HepG2 (cell line): ENCODE measurements around the gene KDELR3. TPM values are rescaled to one million over a fixed set of nuclear protein-coding genes. Genes with fewer than 3 reads are reported as not detected.

Experiments
- ETV5 ChIP-seq: IDR thresholded peaks from 2 replicates; pipeline ENCODE4 v1.6.1; 2018; ENCODE audit warnings: missing biosample characterization, missing genetic modification reagents, inconsistent platforms, borderline replicate concordance
- MTA1 ChIP-seq: sonication (generic); formaldehyde crosslinking; IDR thresholded peaks from 2 replicates; pipeline ENCODE4 v1.4.0; 2020; ENCODE audit warnings: missing genetic modification reagents, mild to moderate bottlenecking, borderline replicate concordance
- PATZ1 ChIP-seq: sonication (generic); formaldehyde crosslinking; IDR thresholded peaks from 2 replicates; pipeline ENCODE4 v1.4.0; 2020; ENCODE audit warnings: missing genetic modification reagents
- PRDM15 ChIP-seq: sonication (generic); formaldehyde crosslinking; IDR thresholded peaks from 2 replicates; pipeline ENCODE4 v1.4.0; 2020; ENCODE audit warnings: missing genetic modification reagents
- REST ChIP-seq, 2 experiments: IDR thresholded peaks; 2 replicates each; pipeline ENCODE4 v1.6.1; 2011 to 2012; ENCODE audit warnings: low read length in 2 of 2, borderline replicate concordance in 1 of 2, low read depth in 1 of 2, mild to moderate bottlenecking in 1 of 2, moderate library complexity in 1 of 2
- RFXAP ChIP-seq: sonication (generic); formaldehyde crosslinking; IDR thresholded peaks from 2 replicates; pipeline ENCODE4 v1.4.0; 2020; ENCODE audit warnings: missing genetic modification reagents, borderline replicate concordance
- ZNF138 ChIP-seq: sonication (generic); formaldehyde crosslinking; IDR thresholded peaks from 2 replicates; pipeline ENCODE4 v1.5.0; 2020; ENCODE audit warnings: mild to moderate bottlenecking, low read depth, missing genetic modification reagents
- ZNF253 ChIP-seq: sonication (generic); formaldehyde crosslinking; IDR thresholded peaks from 2 replicates; pipeline ENCODE4 v1.8.0; 2022; ENCODE audit warnings: mild to moderate bottlenecking, missing genetic modification reagents, borderline replicate concordance
- ZNF263 ChIP-seq: sonication (generic); formaldehyde crosslinking; IDR thresholded peaks from 2 replicates; pipeline ENCODE4 v1.4.0; 2020; ENCODE audit warnings: missing genetic modification reagents
- ZNF556 ChIP-seq: sonication (generic); formaldehyde crosslinking; IDR thresholded peaks from 2 replicates; pipeline ENCODE4 v1.4.0; 2020; ENCODE audit warnings: mild to moderate bottlenecking, missing genetic modification reagents, borderline replicate concordance
- ZNF770 ChIP-seq: sonication (generic); formaldehyde crosslinking; IDR thresholded peaks from 2 replicates; pipeline ENCODE4 v1.5.0; 2020; ENCODE audit warnings: mild to moderate bottlenecking, missing genetic modification reagents
- ZNF800 ChIP-seq: sonication (generic); formaldehyde crosslinking; IDR thresholded peaks from 2 replicates; pipeline ENCODE4 v1.4.0; 2020; ENCODE audit warnings: missing genetic modification reagents
- polyA plus RNA-seq, 8 experiments: library from polyadenylated mRNA; depleted of rRNA in 3 of 8; stranded (reverse) in 7 of 8; unstranded in 1 of 8; fragments of >200 nt; fragmentation: Illumina TruSeq in 4 of 8; extraction: Trizol in 4 of 8; gene quantifications; 2 replicates each; pipeline versions ENCODE4 v1.2.1 to v1.2.3, GENCODE V29; 2011 to 2016; ENCODE audit warnings: low read depth in 4 of 8, missing spikeins in 1 of 8, mixed read lengths in 1 of 8; ENCODE audit not compliant: insufficient read depth in 1 of 8
- total RNA-seq, 5 experiments: library from RNA; depleted of rRNA; stranded (reverse); fragments of >200 nt; fragmentation: Illumina TruSeq; extraction: Trizol; gene quantifications; 2 replicates each; pipeline ENCODE4 v1.2.3, GENCODE V29; 2016; ENCODE audit warnings: low read depth in 1 of 5

The KDELR3 gene
- total and polyA plus RNA-seq, 2 of the 13 experiments (the other 11 are each of a cell fraction or from before 2014, with no cell fraction given), result 24.2 to 65.7 TPM

- TF ChIP-seq PRDM15 (CRISPR knock-in tag), result no peak
- 0 out of 2 replicates have a peak, but pooled peaks have one; percentile 13 for TF ChIP-seq MTA1 (CRISPR knock-in tag)
- TF ChIP-seq REST (IDR thresholded peaks at IDR 0.05; ENCODE audit: borderline replicate concordance in 1 of 2, low read depth in 1 of 2, low read length in 2 of 2), result no peak
- TF ChIP-seq ZNF770, result peak; percentile 78
- peak; percentile 35; the same call in 1 of the 2 replicates for TF ChIP-seq ETV5 (CRISPR knock-in tag)
- peak; percentile 42; the same call in 1 of the 2 replicates for TF ChIP-seq RFXAP (CRISPR knock-in tag)
- TF ChIP-seq ZNF138 (CRISPR knock-in tag), result no peak
- 0 out of 2 replicates have a peak, but pooled peaks have one; percentile 27 for TF ChIP-seq ZNF800 (CRISPR knock-in tag)
- TF ChIP-seq ZNF263, result peak; percentile 78
- TF ChIP-seq ZNF556, result 0 out of 2 replicates have a peak, but pooled peaks have one; percentile 26
- no peak for TF ChIP-seq ZNF253
- TF ChIP-seq PATZ1 (CRISPR knock-in tag), result peak; percentile 83
Observed at GRCh38 chr22:38423512-38424503, 44.1 kb upstream of the KDELR3 start (continued).
